Measurements from ENCODE around the gene CEACAM8.
A peak's percentile ranks its signal among the peaks of the same experiment; 100 is the strongest.
"Not testable (repeated sequence)": the region's sequence is repeated elsewhere in the genome, so short reads cannot be mapped to it uniquely, and the experiment has no call there.

The CEACAM8 gene

DNA sequence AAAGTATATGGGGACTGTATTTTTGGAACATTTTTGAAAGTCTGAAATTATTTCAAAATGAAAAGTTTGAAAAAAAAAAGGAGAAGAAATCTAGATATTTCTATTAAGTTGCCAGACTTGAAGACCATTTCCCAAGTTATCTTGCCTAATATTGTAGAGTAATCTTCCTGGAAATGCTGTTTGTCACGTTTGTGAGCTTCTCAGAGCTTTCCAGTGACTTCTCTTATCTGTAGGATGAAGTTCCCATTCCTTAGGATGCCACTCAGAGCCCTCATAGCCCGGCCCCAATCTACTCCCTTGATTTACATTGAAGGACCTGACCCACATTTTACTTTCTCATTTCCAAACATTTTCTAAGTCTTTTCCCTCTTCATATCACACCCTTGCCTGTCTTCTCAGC is 23.6 kb downstream of the CEACAM8 start:
- DNase-seq (ENCODE audit: low spot score) = no peak

DNA sequence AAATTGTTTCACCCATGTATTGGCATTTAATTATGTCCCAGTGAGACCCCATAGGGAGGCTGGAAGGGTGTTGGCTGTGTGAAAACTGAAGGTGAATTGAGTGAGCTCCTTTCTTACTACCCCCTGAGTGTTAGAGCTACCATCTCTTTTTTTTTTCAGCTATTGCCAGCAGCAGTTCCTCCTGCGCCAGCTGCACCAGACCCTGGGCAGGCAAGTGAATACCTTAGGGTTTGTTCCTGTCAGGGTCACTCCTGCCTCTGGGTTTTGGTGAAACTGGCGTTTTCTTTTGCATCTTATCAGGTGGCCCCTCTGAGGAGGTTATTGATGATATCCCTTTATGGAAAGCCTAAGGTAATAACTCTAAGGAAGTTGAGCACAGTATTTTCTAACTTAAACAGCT is 25.5 kb downstream of the CEACAM8 start:
- no peak for DNase-seq (ENCODE audit: low spot score)

DNA sequence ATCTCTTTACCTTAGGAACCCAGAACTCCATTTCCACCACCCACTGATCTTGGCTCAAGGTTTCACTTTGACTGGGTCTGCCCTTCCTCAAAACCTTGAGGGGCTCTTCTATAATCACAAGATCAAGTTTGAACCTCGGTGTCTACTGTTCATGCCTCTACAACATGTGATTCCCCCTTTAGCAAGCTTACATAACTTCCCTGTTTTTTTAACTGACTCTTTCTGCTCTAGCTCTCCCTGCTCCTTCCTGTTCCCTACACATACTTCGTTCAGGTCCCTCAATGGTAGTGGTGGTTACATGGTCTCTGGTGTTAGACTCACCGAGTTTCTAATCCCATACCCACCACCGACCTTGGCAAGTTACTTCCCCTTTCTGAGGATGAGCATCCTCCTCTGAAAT is 26.7 kb downstream of the CEACAM8 start:
- DNase-seq (ENCODE audit: low spot score) = no peak

DNA sequence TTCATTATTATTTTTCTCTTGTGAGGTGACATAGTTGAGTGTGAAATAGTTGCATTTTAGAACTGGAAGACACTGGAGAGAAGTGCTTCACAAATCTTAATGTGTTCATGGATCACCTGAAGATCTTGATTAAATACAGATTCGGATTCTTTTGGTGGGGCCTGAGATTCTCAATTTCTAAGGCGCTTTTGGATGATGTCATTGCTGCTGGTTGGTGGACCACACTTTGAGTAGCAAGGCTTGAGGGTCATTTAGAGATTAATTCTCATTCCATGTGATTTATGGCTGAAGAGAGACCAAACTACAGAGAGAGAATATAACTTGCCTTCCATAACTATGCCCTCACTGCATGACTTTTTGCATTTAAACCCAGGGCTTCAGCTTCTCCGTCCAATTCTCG is 27.2 kb downstream of the CEACAM8 start:
- DNase-seq (ENCODE audit: low spot score) = no peak

DNA sequence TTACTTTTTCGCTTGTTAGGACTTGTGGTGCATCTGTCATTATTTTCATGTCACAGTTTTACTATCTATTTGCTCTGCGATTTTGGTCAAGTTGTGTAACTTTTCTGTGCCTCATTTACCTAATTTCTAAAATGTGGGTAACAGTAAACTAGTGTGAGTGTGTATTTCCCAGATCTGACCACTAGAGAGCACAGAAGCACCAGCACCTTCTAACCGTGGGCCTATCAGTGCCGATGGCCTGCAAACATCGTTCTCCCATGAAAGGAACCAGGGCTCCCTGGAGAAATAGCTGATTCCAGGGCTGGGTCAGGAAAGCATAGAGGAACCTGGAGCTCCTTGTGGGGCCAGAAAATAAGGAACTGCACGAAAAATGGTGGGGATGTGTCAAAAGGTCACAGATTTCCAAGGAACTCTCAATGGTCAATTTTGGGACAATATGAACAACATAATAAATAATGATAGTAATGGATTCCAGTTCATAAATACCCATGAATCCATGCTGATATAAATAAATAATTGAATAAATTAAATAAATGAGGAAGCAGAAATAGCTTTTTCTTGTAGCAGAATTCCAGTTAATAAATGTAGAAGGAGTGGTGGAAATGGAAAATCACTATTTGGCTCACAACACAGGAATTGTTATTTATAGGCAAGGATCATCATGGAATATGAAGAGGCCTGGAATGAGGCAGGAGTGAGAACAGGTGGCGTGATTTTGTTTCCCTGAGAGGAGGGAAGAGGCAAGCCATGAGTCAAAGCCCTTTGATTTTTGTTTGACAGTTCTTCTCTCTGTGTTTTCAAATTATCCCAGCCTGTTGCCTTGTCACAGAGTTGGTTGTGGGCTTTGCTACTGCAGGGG is 31.1 kb downstream of the CEACAM8 start:
- peak; percentile 33 for DNase-seq (ENCODE audit: low spot score)

DNA sequence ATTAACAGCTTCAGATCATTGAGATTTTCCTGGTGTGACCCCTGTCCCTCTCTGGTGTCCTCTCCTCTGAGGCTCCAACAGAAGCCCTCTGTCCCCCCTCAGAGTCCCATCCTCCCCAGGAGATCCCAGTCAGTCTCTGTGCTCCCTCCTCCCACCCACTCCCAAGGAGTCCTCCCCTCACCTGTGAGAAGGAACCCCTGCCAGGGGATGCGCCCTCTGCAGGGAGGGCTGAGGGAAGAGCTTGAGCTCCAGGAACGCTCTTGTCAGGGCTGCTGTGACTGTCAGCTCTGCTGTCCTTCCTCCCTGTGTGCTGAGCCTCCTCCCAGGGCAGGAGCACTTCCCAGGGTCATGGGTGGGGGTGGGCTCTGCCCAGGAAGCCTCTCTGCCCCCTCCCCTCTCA is 33.2 kb downstream of the CEACAM8 start:
- DNase-seq (ENCODE audit: low spot score) = no peak

DNA sequence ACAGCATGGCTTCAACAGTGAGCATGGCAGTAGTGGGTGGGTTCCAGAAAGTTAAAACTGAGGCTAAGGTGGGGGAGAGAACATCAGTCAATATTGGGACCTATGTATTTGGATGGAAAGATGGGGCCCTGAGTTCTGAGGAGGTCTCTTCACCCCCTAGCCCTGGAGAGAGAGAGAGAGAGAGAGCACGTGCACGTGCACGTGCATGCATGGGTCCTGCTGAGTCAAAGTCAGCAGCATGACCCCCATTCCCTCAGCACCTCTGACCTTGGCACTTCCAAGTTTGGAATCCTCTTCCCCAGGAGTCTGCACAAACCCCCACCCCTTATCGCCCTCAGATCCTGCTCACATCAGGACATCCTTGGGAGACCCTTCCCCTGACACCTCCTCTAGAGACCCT is 34.0 kb downstream of the CEACAM8 start:
- no peak for DNase-seq (ENCODE audit: low spot score)

DNA sequence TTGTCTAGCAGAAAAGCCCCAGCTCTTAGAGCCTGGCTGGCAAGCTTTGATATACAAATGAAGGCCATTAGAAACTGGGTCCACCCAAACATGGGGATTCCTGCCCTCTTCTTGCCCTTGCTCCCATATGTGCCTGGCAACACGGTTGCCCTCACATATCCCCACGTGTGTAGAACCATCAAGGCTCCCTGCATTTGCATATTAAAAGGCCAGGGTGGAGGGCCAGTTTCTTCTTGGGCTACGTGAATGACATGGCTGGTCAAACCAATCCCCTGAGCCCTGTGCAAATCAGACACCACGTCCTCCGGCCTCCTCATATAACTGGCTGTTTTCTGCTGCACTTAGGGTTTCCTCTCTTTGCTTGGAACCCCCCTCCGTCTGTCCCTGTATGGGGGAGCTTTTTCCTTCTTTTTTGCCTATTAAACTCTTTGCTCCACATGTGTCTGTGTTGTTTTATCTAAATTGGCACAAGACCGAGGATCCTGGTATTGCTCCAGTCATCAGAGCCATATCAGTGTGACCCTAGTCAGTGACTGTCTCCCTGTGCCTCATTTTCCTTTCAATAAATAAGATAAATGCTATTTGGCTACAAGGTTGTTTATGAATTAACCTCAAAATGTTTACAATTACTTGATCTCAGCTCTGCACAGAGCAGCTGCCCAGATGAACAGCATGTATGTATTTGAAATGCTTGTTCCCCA is 36.1 kb downstream of the CEACAM8 start:
- no peak for DNase-seq (ENCODE audit: low spot score)

DNA sequence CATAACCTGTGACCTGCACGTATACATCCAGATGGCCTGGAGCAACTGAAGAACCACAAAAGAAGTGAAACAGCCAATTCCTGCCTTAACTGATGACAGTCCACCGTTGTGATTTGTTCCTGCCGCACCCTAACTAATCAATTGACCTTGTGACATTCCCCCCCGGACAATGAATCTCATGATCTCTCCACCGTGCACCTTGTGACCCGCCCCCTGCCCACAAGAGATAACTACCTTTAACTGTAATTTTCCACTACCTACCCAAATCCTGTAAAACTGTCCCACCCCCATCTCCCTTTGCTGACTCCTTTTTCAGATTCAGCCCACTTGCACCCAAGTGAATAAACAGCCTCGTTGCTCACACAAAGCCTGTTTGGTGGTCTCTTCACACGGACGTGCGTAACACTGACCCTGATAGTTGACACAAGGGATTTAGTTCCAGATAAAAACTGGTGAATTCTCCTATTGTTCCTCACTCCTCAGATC is 37.3 kb downstream of the CEACAM8 start:
- not testable (repeated sequence) for DNase-seq (ENCODE audit: low spot score)

DNA sequence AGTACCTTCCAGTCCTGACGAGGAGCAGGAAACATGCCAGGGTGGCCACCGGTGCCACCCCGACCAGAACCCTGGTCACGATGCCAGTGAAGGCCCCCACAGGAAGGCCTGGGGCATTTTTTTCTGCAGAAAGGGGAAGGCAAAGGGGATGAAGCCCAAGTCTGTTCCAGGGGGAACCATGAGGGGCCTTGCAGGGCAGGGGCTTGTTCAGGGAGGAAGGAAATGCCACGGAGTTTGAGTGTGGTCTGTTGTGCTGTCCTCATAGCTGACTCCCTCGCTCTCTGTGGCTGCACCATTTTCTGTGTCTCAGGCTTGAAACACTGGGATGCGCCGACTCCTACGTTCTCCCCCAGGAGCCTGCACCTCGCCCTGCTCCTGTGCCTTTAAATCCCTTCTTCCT is 38.9 kb downstream of the CEACAM8 start:
- no peak for DNase-seq (ENCODE audit: low spot score)

DNA sequence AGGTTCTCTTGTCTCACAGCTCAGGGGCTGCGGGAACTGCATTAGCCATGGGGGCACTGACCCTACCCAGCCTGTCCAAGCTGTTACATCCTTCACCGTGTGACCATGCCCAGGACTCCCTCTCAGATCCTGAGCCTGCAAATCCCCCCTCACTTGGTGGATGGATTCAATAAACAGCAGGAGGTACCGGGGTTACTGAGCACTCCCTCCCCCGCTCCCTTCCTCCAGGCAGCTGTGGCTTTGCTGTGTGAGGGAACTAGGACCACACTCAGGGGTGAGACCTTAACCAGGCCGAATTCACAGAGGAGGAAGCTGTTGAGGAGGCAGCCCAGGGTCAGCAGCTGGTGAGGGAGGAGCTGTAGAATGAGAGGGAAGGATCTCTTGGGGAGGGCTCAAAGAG is 39.4 kb downstream of the CEACAM8 start:
- DNase-seq (ENCODE audit: low spot score) = no peak

DNA sequence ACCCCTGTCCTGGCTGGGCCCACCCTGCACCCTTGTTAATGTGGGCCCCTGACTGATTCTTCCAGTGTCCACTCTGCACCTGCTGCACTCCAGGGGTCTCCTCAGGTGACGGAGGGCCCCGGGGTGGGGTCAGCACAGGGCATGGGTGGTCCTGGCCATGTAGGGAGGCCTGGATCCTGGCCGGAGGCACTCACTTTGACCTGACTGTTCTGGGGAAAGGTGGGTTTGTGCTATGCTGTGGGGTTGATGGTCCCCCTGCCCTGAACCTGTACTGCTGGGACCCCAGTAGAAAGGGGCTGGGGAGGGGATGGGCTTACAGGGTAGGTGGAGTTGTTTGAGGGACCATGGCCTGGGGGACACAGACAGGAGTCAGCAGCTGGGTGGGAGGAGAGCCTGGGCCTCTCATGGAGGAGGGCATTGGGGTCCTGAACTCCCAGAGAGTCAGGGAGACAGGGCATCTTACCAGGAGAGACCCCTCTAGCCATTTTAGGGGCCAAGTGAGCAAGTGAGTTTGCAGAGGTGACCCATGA is 40.6 kb downstream of the CEACAM8 start:
- DNase-seq (ENCODE audit: low spot score) = no peak

DNA sequence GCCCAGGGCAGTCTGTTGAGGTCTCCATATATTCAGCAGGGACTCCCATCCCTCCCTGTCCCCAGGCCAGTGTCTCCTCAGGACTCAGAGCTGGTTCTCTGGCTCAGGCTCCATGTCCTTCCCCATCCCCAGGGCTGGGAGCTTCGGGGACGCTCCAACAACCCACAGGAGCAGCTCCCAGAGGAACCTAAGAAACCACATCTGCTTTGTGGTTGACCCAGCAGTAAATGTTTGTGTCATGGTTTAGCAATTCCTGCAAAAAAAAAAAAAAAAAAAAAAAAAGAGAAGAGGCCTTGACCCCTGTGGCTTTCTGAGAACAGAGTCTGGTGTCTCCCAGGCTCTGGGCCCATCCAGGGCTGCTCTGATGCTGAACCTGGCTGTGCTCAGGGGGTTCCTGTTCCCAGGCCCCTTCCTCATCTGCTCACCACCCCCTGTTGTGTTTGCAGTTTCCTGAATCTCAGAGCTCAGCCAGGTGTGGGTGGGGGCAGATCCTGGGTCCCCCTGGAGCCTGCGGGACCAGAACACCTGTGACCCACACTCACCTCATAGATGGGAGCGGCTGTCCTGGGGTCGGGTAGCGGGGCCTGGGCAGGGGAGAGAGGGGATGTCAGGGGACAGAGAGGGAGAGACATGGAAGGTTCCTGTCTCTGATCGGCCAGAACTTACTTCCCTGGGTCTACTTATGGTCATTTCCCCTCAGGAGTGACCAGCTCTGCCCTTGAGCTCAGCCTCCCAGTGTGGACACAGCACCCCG is 41.3 kb downstream of the CEACAM8 start:
- DNase-seq (ENCODE audit: low spot score) = no peak

DNA sequence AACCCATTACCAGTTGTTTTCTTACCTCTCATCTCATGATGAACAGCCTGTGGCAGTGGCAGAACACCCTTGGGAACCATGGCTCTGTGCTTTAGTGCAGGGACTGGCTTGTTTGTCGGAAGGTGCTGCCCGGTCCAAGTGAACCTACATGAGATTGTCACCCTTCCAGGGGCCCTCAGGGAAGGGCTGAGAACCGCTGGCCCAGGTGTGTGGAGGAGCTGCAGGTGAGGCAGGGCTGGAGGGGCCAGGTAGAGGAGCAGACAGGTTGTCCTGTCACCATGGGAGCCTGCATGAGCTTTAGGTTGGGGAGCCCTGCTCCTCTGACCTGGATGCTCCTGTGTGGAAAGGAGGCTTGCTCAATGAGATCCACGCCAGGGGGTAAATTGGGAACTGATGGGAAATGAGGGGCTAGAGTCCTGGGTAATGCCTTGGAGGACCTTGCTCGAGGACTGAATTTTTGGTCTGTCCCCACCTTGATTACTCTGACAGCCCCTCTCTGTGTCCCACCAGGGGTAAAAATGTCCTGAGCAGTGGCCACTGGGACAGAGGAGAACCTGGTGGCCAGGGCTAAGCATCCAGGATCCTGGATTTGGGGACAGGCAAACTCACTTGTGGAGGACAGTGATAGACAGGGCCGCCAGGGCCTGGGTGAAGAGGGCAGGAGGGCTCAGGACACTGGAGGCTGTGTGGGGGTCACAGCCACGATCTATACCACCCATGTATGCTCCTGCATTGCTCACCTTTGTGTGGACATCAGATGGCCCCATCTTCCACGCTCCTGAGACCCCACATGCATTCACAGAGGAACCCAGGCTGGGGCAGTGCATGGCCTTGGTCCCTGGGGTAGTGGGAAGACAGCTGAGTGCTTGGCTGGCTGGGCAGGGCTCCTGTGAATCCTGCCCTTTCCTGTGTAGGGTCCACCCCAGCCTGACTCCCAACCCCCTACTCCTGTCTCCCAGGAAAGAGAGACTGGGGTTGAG is 42.3 kb downstream of the CEACAM8 start:
- DNase-seq (ENCODE audit: low spot score) = no peak

DNA sequence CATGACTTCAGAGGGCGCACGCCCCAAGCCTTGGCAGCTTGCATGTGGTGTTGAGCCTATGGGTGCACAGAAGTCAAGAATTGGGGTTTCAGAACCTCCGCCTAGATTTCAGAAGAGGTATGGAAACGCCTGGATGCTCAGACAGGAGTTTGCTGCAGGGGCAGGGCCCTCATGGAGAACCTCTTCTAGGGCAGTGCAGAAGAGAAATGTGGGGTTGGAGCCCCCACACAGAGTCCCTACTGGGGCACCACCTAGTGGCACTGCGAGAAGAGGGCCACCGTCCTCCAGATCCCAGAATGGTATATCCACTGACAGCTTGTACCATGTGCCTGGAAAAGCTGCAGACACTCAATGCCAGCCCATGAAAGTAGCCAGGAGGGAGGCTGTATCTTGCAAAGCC is 44.2 kb downstream of the CEACAM8 start:
- not testable (repeated sequence) for DNase-seq (ENCODE audit: low spot score)

DNA sequence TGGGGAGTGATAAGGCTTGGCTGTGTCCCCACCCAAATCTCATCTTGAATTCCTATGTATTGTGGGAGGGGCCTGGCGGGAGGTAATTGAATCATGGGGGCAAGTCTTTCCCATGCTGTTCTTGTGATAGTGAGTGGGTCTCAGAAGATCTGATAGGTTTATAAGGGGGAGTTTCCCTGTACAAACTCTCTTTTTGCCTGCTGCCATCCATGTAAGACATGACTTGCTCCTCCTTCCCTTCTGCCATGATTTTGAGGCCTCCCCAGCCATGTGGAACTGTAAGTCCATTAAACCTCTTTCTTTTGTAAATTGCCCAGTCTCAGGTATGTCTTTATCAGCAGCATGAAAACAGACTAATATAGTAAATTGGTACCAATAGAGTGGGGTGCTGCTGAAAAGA is 45.7 kb downstream of the CEACAM8 start:
- not testable (repeated sequence) for DNase-seq (ENCODE audit: low spot score)

DNA sequence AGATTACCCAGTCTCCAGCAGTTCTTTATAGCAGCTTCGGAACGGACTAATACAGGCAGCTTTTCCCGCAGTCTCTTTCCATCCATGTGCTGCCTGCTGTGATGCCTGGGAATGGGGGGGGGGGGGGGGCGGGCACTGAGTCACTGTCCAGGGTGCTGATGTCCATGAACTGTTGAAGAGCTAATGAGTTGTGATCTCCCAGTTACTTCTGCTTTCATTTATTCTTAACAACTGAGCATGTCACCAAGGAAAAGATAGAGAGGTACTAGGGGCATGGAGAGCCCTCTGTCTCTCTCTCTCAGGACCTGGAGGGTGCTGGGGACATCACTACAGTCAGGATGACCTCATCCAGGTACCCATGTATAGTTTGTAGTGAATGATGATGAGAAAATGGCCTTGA is 46.2 kb downstream of the CEACAM8 start:
- DNase-seq (ENCODE audit: low spot score) = no peak

DNA sequence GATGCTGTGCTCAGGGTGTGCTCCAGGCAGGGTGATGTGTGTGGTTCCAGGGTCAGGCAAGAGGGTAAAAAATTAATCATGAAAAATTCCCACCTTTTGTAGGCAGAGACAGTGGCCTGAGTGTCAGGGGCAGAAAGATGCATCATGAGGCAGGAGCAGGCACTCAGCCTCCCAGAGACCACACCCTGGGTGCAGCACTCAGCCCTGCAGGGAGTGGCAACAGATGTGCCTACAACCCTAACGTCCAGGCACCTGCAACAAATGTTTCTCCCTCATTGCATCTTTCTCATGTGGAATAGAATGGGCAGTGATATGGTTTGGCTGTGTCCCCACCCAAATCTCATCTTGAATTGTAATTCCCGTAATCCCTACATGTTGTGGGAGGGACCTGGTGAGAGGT is 46.8 kb downstream of the CEACAM8 start:
- no peak for DNase-seq (ENCODE audit: low spot score)

DNA sequence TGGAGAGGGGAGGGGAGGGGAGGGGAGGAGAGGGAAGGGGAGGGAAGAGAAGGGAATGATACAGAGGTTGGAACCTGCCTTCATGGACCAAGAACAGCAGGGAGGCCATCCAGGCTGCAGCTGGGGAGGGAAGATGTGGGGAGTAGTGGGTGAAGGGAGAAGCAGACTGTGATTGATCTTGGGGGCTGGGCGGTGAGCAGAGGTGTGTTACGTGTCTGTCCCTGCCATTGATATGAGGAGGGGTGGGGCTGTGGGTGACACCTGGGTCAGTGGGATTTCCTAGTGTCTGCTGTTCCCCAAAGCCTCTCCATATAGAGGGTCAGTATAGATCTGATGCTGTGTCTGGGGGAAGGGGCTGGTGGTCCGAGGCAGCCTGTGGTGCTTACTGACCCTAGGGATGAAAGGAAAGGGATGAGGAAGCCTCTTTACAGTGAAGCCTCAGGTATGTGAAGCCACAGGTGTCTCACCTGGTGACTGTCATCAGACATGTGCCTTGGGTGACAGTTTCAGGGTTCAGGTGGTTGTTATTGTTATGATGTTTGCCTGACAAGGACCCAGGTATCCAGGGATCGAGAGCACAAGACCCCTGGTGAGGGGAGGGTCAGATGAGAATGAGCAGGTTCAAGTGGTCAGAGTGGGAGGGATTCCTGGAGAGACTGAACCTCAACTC is 47.8 kb downstream of the CEACAM8 start:
- DNase-seq (ENCODE audit: low spot score) = no peak

DNA sequence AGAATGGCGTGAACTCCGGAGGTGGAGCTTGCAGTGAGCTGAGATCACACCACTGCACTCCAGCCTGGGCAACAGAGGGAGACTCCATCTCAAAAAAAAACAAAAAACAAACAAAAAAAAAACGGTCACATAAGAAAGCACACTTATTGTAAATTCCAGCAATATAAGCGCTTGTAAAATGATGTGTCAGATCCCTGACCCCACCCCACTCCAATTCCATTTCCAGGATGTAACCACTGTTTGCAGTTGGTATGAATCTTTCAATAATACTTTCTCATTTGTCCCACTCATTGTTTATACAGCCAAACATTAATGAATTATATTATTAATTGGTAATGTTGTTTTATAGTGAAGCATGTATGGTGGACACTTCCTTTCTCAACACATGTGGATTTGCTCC is 50.6 kb downstream of the CEACAM8 start:
- no peak for DNase-seq (ENCODE audit: low spot score)

DNA sequence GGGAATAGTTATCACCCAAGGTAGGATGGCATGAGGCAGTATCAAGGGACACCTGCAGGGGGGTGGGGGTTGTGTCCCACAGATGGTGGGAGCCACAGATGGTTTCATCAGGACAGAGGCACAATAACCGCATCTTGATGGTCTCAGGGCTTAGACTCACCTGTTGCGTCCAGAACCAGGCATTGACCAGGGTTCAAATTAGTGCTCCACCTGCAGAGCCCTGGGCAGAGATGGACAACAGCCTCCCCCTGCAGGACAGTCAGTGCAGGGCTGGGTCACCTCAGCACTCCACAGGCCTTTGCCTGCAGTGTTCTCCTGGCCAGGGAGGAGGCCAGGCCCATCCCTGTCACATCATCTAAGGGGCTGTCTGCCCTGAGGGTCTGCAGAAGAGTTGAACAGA is 51.9 kb downstream of the CEACAM8 start:
- no peak for DNase-seq (ENCODE audit: low spot score)
